ENCODE results near the gene TC2N.
A peak's percentile ranks its signal among the peaks of the same experiment; 100 is the strongest.
"Not testable (repeated sequence)": the region's sequence is repeated elsewhere in the genome, so short reads cannot be mapped to it uniquely, and the experiment has no call there.

Gene TC2N

DNA sequence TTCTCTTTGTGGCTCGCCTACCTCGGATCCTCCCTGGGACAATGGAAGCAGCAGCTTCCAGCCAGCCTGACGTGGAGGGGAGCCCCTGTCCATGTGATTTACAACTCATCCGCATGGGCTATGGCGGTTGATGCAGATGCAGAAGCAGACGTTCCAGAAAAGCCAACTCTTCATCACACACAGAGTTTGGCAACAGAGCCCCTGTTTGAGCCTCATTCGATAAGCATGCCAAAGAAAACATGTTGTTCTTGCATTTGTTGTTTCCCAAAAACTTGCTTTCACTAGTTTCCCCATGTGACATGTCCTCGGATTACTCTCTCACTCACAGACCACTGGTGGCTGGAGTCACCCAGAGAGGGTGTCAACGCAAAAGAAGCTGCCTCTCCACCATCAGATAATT lies 16.4 kb upstream of the TC2N start:
- no peaks in the 10 kb centered on the region for H3K27me3 Mint-ChIP-seq (ENCODE audit: low read depth)
- H3K9me3 Mint-ChIP-seq: no peaks in the 10 kb centered on the region
- no peak overlapping the region for H3K27ac Mint-ChIP-seq
- H3K4me1 Mint-ChIP-seq (ENCODE audit: low read depth): peaks cover 25% of the 10 kb centered on the region
- H3K4me3 Mint-ChIP-seq: no peak overlapping the region
- no peaks in the 10 kb centered on the region for H3K36me3 Mint-ChIP-seq (ENCODE audit: low read depth)
- DNase-seq (ENCODE audit: low spot score): no peak

DNA sequence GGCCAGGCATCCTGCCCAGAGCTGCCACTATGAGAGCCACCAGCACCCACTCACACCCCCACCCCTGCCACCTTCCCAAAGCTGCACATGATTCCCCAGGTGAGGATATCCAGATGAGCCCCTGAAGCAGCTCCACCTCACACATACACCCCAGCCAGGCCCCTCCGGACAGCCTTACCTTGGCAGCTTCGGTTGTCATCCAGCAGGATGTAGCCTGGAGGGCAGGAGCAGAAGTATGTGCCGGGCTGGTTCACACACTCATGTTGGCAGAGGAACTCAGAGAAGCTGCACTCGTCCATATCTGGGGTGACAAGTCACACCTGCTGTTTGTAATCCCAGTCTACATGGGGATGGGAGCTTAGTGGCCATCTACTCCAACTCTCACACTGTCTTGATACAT lies 15.4 kb upstream of the TC2N start:
- H3K4me1 Mint-ChIP-seq (ENCODE audit: low read depth): peaks cover 26% of the 10 kb centered on the region

DNA sequence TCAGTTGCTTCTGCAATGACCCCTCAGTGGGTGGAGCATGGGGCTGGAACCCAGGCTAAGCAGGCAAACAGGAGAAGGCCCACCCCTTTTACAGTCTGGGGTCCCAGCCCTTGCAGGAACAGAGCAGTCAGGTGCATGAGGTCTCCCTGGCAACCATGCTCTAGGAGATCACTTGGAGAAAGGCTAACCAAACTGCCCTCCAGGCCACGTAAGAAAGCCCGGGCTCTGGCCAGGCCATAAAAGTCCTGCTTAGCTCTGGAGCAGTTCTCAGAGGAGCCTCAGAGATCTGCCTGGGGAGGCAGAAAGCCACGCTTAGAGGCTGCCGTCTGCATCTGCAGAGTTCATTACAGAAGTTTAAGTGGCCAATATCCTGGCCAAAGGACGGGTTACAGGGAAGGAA lies 15.0 kb upstream of the TC2N start:
- Mint-ChIP-seq H3K36me3 (ENCODE audit: low read depth) (no peaks in the 10 kb centered on the region), H3K4me1 (ENCODE audit: low read depth) (peaks cover 30% of the 10 kb centered on the region), H3K27me3 (ENCODE audit: low read depth) (no peaks in the 10 kb centered on the region), H3K4me3 (no peak overlapping the region), H3K27ac (no peak overlapping the region), H3K9me3 (no peaks in the 10 kb centered on the region)
- no peak for DNase-seq (ENCODE audit: low spot score)

More for the DNA sequence above, 15.4 kb upstream of the TC2N start:
- H3K9me3 Mint-ChIP-seq: no peaks in the 10 kb centered on the region
- no peaks in the 10 kb centered on the region for H3K36me3 Mint-ChIP-seq (ENCODE audit: low read depth)
- DNase-seq (ENCODE audit: low spot score): no peak
- H3K27ac Mint-ChIP-seq: no peak overlapping the region
- no peaks in the 10 kb centered on the region for H3K27me3 Mint-ChIP-seq (ENCODE audit: low read depth)
- H3K4me3 Mint-ChIP-seq: no peak overlapping the region

DNA sequence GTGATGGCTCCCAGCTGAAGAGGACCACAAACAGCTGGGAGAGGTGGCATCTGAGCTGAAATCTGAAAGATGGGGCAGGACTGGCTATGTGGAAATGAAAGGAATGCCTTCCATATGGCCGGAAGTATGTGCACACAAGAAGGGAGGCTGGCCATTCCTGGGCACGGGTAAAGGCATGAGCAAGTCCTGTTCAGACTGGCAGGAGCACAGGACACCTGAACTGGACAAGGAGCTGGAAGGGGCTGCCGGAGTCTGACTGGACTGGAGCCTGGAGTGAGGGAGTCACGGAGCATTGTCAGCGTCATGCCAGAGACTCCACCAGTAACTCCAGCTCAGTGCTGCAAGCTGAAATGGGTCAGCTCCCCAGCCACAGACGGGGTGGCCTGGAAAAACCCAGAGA lies 11.9 kb upstream of the TC2N start:
- no peak for DNase-seq (ENCODE audit: low spot score)
- no peaks in the 10 kb centered on the region for H3K27me3 Mint-ChIP-seq (ENCODE audit: low read depth)
- H3K27ac Mint-ChIP-seq: peak overlapping the region; percentile 15
- no peaks in the 10 kb centered on the region for H3K9me3 Mint-ChIP-seq
- no peak overlapping the region for H3K4me3 Mint-ChIP-seq
- H3K4me1 Mint-ChIP-seq (ENCODE audit: low read depth): peaks cover 51% of the 10 kb centered on the region
- no peaks in the 10 kb centered on the region for H3K36me3 Mint-ChIP-seq (ENCODE audit: low read depth)

DNA sequence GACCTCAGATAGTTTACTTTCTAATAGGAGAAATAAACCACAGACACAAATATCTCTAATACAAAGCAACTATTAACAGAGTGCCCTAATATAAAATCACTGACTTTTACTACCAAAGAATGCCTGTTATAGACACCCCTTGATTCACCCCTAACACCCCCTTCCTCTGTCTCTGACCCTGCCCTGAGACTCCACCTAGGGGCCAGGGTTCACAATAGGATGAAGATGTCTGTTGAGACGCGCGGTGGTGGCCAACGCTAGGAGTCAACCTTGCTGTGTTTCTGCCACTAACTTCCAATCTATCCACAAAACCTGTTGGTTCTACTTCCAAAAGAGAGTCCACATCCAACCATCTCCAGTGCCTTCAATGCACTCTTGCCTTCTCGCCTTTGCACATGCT lies 10.9 kb upstream of the TC2N start:
- Mint-ChIP-seq H3K9me3 (no peaks in the 10 kb centered on the region), H3K36me3 (ENCODE audit: low read depth) (no peaks in the 10 kb centered on the region), H3K27me3 (ENCODE audit: low read depth) (no peaks in the 10 kb centered on the region), H3K27ac (no peak overlapping the region), H3K4me1 (ENCODE audit: low read depth) (peaks cover 59% of the 10 kb centered on the region), H3K4me3 (no peak overlapping the region)
- no peak for DNase-seq (ENCODE audit: low spot score)

DNA sequence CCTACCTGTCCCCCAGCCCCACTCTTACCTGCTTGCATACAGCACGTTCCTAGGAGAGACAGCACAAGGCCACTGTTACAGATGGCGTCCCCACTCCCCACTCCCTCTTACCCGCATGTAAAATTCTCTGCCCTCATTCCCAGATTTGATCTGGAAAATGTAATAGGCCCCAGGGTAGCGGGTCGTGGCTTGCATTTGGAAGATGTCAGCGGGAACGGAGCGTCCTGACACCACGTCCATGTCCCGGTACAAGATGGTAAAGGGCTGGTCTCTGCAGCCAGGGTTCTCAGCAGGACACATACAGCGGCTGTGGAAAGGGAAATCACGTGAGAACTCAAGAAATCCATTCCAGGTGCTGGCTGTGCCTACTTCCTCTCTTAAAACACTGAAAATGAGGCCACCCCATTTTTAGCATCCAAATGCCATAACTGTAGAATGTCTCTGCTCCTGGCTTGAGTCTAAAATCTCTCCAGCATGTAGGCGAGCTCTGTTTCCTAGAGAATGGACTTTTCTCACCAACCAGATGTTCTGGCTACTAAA lies 10.1 kb upstream of the TC2N start:
- Mint-ChIP-seq H3K4me1 (ENCODE audit: low read depth) (peaks cover 67% of the 10 kb centered on the region), H3K4me3 (no peak overlapping the region), H3K9me3 (no peaks in the 10 kb centered on the region), H3K27me3 (ENCODE audit: low read depth) (no peaks in the 10 kb centered on the region), H3K36me3 (ENCODE audit: low read depth) (no peaks in the 10 kb centered on the region), H3K27ac (peak overlapping the region; percentile 7)
- no peak for DNase-seq (ENCODE audit: low spot score)

DNA sequence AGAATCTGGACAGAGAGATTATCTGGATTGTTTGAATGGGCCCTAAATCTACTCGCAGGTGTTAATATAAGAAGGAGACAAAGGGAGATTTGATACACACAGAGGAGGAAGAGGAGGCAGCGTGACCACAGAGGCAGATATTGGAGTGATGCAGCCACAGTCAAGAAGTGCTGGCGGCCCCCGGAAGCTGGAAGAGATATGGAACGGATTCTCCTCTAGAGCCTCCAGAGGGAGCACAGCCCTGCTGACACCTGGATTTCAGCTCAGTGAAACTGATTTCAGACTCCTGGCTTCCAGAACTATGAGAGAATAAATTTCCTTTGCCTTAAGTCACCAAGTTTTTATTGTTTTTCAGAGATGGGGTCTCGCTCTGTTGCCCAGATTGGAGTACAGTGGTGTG lies 9.2 kb upstream of the TC2N start:
- no peak for DNase-seq (ENCODE audit: low spot score)
- Mint-ChIP-seq H3K4me3 (no peak overlapping the region), H3K4me1 (ENCODE audit: low read depth) (peaks cover 75% of the 10 kb centered on the region), H3K36me3 (ENCODE audit: low read depth) (no peaks in the 10 kb centered on the region), H3K9me3 (no peaks in the 10 kb centered on the region), H3K27me3 (ENCODE audit: low read depth) (no peaks in the 10 kb centered on the region), H3K27ac (no peak overlapping the region)

DNA sequence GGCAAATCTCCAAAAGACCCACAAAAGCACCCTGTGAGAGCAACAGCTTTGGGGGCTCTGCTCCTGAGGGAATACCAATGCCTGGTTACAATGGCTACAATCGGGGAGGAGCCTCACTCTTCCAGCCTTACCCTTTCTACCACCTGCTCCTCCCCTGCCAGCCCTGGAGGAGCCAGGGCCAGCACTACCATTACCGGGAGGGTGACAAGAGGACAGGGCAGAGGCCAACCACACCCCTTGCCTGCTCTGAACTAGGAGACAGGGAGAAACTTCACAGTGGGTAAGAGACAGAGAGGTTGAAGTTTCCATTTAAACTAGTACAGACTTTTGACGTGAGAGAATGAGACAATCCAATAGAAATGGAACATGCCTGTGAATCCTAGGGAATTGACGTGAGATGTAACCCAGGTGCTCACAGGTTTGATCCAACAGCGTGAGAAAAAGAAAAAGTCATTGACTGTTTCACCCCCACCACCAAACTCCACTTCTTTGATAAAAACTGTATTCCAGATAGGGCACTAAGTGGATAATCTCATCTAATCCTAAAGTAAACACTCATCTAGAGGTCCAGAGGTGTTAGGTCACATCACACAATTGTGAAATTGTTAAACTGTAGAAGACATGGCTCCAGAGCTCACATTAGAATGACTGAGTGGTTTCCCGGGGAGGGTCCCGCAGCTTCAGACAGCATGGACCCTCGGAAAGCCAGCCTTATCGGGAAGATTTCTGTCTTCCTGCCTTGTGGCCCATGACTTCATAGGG lies 8.4 kb upstream of the TC2N start:
- no peaks in the 10 kb centered on the region for H3K36me3 Mint-ChIP-seq (ENCODE audit: low read depth)
- H3K27me3 Mint-ChIP-seq (ENCODE audit: low read depth): no peaks in the 10 kb centered on the region
- no peak for DNase-seq (ENCODE audit: low spot score)
- peak overlapping the region; percentile 18 for H3K4me3 Mint-ChIP-seq
- peaks cover 75% of the 10 kb centered on the region for H3K4me1 Mint-ChIP-seq (ENCODE audit: low read depth)
- H3K27ac Mint-ChIP-seq: peak overlapping the region; percentile 83
- no peaks in the 10 kb centered on the region for H3K9me3 Mint-ChIP-seq

DNA sequence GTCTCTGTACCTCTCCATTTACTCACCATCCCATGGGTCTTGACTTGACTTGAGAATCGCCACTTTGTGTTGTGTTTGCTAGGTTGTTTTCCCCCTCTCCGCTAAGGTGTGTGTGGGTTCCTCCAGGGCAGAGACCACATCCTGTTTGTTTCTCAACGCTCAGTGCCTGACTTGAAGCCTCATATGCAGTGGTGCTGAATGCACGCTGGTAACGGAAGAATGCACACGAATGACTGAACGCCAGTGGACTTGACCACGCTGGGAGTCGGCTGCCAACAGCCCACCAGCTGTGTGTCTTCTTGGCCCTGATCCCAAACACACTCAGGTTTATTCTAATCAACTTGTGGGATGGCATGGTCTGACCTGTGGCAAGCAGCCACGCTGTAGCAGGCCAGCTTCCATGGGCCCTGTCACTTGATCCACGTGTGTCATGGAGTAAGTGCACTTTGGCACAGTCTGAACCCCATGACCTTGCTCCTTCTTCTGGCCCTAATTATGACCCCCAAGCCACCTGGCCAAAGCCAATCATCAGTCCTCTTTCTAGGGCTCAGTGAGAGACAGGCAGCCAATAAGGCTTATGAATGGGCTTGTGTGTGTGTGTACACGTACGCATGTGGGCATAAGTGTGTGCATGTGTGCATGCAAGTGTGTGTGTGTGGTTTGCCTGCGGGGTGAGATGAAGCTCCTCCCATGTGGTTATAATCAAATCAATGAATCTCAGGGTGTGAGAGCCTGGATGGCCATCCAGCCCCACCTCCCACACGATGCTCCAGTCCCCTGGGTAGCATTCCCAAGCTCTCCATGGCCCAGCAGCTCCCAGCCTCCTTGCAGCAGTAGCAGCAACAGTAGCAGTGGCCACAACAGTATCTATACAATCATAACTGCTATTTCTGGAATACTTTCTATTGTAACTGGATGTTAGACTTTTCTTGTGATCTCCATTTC lies 6.4 kb upstream of the TC2N start:
- H3K4me1 Mint-ChIP-seq (ENCODE audit: low read depth): peaks cover 87% of the 10 kb centered on the region
- H3K27me3 Mint-ChIP-seq (ENCODE audit: low read depth): no peaks in the 10 kb centered on the region
- H3K9me3 Mint-ChIP-seq: no peaks in the 10 kb centered on the region
- peaks cover 2% of the 10 kb centered on the region for H3K36me3 Mint-ChIP-seq (ENCODE audit: low read depth)
- peak overlapping the region; percentile 79 for H3K4me3 Mint-ChIP-seq
- H3K27ac Mint-ChIP-seq: peak overlapping the region; percentile 93
- DNase-seq (ENCODE audit: low spot score): peak; percentile 79

DNA sequence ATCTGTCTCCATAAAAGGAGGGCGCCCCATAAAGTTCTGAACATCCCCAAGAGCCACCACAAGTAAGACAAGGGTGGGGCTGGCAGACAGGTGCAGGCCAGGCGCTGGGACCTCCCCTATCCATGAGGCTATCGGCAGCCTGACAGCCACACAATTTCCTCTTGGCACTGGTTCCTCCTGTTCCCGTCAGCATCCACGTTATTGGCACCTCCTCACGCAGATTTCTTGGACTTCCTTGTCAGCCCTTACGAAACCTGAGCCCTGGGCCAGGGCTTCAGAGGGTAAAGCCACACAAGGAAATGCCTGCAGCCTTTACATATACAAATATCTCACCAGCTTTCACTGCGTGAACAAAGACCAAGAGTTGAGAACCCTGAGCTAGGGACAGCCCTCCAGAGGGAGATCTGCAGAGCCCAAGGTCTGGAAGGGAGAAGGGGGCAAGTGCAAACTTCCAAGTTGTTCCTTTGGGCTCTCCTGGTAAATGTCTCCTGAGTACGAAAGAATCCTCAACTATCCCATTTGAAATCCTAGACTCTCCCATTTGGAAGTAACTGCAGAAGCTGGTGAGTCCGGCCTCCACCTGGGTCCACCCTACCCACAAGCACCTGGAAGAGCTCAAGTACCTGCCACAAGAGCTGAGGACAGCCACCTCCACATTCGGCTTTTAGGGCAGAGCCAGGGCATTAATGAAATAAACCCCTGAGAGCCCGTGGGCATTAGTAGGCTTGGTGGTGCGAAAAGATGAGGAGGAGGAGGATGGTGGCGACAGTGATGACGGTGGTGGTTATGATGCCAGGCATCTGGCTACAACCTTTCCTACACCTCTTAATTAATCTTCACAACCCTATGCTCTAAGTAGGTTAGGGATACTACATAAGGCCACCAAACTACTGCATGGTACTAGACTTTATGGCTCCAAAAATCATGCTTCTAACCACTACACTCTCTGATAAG lies 5.5 kb upstream of the TC2N start:
- Mint-ChIP-seq H3K36me3 (ENCODE audit: low read depth) (peaks cover 3% of the 10 kb centered on the region), H3K4me3 (peak overlapping the region; percentile 79), H3K27me3 (ENCODE audit: low read depth) (no peaks in the 10 kb centered on the region), H3K27ac (peak overlapping the region; percentile 93), H3K9me3 (no peaks in the 10 kb centered on the region), H3K4me1 (ENCODE audit: low read depth) (peaks cover 91% of the 10 kb centered on the region)
- no peak for DNase-seq (ENCODE audit: low spot score)

DNA sequence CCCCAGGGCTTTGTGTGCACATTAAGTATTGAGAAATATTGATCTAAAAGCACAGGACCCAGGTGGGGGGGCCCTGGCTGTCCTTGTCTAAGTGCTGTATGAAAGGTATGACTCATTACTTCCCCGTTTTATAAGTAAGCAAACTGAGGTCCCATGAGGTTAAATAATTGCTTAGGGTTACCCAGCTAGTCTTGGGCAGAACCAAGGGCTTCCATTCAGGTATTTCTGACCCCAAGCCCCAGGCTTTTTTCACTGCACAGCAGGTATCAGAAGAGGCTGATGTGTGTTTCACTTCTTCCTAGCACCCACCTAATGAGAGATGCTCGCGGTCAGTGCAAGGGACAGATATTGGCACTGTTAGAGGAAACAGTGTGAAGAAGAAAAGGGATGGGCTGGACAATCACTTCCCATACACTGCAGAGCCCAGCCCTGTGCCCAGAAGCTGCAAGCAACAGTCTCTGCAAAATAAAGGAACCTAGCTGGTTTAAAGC lies 4.7 kb upstream of the TC2N start:
- H3K36me3 Mint-ChIP-seq (ENCODE audit: low read depth): peaks cover 8% of the 10 kb centered on the region
- peak overlapping the region; percentile 79 for H3K4me3 Mint-ChIP-seq
- peak; percentile 52 for DNase-seq (ENCODE audit: low spot score)
- no peaks in the 10 kb centered on the region for H3K27me3 Mint-ChIP-seq (ENCODE audit: low read depth)
- peak overlapping the region; percentile 93 for H3K27ac Mint-ChIP-seq
- H3K9me3 Mint-ChIP-seq: no peaks in the 10 kb centered on the region
- peaks cover 88% of the 10 kb centered on the region for H3K4me1 Mint-ChIP-seq (ENCODE audit: low read depth)

DNA sequence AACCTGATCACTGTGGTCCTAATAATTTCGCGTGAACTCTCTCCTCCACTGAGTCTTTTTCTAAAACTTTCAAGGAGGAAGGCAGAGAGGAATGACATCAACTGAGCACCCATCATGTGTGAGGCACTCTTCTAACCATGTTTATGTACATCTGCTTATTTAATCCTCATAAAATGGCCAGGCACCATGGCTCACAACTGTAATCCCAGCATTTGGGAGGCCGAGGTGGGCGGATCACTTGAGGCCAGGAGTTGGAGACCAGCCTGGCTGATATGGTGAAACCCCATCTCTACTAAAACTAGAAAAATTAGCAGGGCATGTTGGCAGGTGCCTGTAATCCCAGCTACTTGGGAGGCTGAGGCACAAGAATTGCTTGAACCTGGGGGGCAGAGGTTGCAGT lies 4.1 kb upstream of the TC2N start:
- DNase-seq (ENCODE audit: low spot score); H3K9me3 Mint-ChIP-seq; H3K27me3 Mint-ChIP-seq (ENCODE audit: low read depth): not testable (repeated sequence)
- Mint-ChIP-seq H3K4me1 (ENCODE audit: low read depth) (peaks cover 82% of the 10 kb centered on the region), H3K4me3 (peak overlapping the region; percentile 79), H3K36me3 (ENCODE audit: low read depth) (peaks cover 11% of the 10 kb centered on the region), H3K27ac (peak overlapping the region; percentile 93)

DNA sequence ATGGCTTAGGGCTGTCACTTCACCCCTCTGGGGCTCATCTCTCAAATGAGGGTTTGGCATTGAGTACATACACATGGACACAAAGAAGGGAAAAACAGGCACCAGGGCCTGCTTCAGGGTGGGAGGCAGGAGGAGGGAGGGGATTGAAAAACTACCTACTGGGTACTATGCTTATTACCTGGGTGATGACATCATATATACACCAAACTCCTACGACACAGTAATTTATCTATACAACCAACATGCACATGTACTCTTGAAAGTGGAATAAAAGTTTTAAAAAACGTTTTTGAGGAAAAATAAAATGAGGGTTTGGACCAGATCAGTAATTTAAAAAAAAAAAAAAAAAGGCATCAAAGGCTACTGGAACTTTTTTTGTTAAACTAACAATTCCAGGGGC lies 3.6 kb upstream of the TC2N start:
- peak overlapping the region; percentile 93 for H3K27ac Mint-ChIP-seq
- H3K4me3 Mint-ChIP-seq: peak overlapping the region; percentile 100
- peaks cover 79% of the 10 kb centered on the region for H3K4me1 Mint-ChIP-seq (ENCODE audit: low read depth)
- H3K27me3 Mint-ChIP-seq (ENCODE audit: low read depth): no peaks in the 10 kb centered on the region
- DNase-seq (ENCODE audit: low spot score): no peak
- no peaks in the 10 kb centered on the region for H3K9me3 Mint-ChIP-seq
- H3K36me3 Mint-ChIP-seq (ENCODE audit: low read depth): peaks cover 16% of the 10 kb centered on the region
